HG02870 (cell line): ENCODE measurements around the gene TMEM259.

Experiments used
- ATAC-seq: cut with Tn5 transposase; IDR thresholded peaks from one replicate; pipeline ENCODE4 v1.9.1; 2021; ENCODE audit warnings: mild to moderate bottlenecking, moderate library complexity; ENCODE audit not compliant: unreplicated experiment

The TMEM259 gene

DNA sequence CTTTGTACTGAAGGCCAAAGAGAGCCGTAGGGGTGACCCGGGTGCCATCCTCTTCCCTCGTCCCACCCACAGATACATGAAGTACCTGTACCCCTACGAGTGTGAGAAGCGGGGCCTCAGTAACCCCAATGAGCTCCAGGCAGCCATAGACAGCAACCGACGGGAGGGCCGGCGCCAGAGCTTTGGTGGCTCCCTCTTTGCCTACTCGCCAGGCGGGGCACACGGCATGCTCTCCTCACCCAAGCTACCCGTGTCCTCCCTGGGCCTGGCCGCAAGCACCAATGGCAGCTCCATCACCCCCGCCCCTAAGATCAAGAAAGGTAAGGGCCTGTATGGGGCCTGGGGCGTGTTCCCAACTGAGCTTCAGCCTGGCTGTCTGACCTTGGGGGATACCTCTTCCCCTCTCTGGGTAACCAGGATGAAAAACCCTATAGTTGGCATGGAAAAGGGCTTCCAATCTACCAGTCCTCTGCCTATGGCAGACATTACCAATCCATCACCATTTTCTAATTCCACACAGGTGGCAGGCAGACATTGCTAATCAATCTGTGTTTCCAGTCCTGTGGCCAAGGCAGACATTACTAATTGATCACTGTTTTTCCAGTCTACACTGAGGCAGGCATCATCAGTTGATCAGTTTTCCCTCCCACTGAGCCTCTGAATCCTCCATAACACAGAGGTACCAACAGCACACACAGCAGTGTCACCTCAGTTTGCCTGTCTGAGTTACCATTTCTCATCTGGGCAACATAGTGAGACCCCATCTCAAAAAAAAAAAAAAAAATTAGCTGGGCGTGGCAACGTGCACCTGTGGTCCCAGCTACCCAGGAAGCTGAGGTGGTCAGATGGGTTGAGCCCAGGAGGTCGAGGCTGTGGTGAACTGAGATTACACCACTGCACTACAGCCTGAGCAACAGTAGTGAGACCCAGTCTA is 55.9 kb downstream of the TMEM259 start:
- no peak for ATAC-seq

DNA sequence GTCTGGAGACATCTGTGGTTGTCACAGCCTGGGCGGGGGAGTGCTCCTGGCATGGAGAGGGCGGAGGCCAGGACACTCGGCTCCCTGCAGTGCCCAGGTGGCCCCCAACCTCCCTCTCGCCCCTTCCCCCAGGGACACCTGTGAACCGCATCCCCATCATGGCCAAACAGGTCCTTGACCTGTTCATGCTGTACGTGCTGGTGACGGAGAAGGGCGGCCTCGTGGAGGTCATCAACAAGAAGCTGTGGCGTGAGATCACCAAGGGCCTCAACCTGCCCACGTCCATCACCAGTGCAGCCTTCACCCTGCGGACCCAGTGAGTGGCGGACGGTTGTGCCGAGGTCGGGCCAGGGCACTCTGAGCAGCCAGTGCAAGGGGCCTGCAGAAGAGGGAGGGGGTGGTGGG is 56.8 kb downstream of the TMEM259 start:
- ATAC-seq = no peak

GRCh38 chr19:963486-963951 is 57.4 kb downstream of the TMEM259 start:
- no peak for ATAC-seq

GRCh38 chr19:962683-963400 is 58.1 kb downstream of the TMEM259 start:
- no peak for ATAC-seq

GRCh38 chr19:961866-962620 is 58.9 kb downstream of the TMEM259 start:
- no peak for ATAC-seq

GRCh38 chr19:960601-960938 is 60.4 kb downstream of the TMEM259 start:
- ATAC-seq = no peak

DNA sequence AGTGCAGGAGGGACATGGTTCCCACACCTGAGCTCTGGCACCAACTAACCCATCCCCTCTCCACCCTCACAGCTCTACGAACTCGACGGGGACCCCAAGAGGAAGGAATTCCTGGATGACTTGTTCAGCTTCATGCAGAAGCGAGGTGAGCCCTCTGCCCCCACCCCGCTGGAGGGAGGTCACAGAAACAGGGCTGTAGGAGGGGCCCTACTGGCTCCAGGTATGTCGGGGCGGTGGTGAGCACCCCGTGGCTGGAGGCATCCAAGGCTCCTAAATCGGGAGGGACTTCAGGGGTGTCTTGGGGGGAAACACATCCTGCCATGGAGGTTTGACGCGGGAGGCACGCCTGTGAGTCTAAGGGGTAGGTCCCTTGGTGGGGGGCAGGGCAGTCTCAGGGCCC is 60.9 kb downstream of the TMEM259 start:
- ATAC-seq = no peak
